IMR-90 (cell line): ENCODE results near the gene SGPL1.

Experiments used
- CEBPB ChIP-seq: IDR thresholded peaks from 2 replicates; pipeline ENCODE4 v1.6.1; 2012; ENCODE audit warnings: low read depth, low read length, improper control_type of control experiment
- TF ChIP-seq, protein P1 (sequence below): conservative IDR thresholded peaks from 2 replicates; pipeline ENCODE4 v1.5.1; 2012; ENCODE audit warnings: mild to moderate bottlenecking, low read depth, low read length, improper control_type of control experiment

DNA sequence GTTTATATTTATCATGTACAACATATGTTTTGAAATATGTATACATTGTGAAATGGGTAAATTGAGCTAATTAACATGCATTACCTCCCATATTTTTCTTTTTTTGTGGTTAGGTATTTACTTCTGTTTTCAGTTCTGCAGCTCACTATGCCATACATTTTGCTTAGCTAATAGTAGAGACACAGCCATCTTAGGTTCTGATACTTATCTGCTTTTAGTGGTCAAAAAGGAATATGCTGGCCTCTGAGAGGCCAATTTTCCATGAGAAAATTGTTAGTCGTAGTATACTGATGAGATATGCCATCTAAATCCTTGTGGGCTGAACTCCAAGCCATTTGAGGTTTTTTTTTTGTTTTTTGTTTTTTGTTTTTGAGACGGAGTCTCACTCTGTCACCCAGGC, 31.0 kb downstream of the SGPL1 start:
- TF ChIP-seq, protein P1, sequence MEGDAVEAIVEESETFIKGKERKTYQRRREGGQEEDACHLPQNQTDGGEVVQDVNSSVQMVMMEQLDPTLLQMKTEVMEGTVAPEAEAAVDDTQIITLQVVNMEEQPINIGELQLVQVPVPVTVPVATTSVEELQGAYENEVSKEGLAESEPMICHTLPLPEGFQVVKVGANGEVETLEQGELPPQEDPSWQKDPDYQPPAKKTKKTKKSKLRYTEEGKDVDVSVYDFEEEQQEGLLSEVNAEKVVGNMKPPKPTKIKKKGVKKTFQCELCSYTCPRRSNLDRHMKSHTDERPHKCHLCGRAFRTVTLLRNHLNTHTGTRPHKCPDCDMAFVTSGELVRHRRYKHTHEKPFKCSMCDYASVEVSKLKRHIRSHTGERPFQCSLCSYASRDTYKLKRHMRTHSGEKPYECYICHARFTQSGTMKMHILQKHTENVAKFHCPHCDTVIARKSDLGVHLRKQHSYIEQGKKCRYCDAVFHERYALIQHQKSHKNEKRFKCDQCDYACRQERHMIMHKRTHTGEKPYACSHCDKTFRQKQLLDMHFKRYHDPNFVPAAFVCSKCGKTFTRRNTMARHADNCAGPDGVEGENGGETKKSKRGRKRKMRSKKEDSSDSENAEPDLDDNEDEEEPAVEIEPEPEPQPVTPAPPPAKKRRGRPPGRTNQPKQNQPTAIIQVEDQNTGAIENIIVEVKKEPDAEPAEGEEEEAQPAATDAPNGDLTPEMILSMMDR = no peak
- no peak for TF ChIP-seq CEBPB
